Measurements from ENCODE around the gene GJA5. TPM values are rescaled to one million over a fixed set of nuclear protein-coding genes. Genes with fewer than 3 reads are reported as not detected.

GJA5 gene
- total RNA-seq, 1 experiment from 2014 or later: not detected

- POLR2A ChIA-PET: no interaction called here
- BruUV-seq (replicated peaks): no TSS peak
- RAD21 ChIA-PET (ENCODE audit: low non-redundant PET in 1 of 2, low total read pairs in 2 of 2, uncharacterized antibody in 2 of 2, unreplicated experiment in 2 of 2): no interaction called here
- H3K27me3 ChIP-seq (ENCODE audit: insufficient read depth, low read length): peaks cover 13% of the 10 kb centered on the region
- H3K4me1 ChIP-seq (ENCODE audit: control insufficient read depth in 1 of 2, insufficient read depth in 2 of 2, low read length in 2 of 2): peaks cover 0 to 6% of the 10 kb centered on the region in 2 experiments; a peak in 1 of 4 replicates
- no peaks in the 10 kb centered on the region for H3K79me2 ChIP-seq (ENCODE audit: insufficient read depth, low read length)
- intact Hi-C loops (cut with micrococcal nuclease): no loop called here
- no peak overlapping the region for H3K4me2 ChIP-seq (ENCODE audit: low read length)
- H3K27ac ChIP-seq (ENCODE audit: low read depth, low read length): no peak overlapping the region
- H3K9ac ChIP-seq (ENCODE audit: low read length): no peak overlapping the region
- no peaks in the 10 kb centered on the region for H3K9me3 ChIP-seq (ENCODE audit: control insufficient read depth in 1 of 2, insufficient read depth in 1 of 2, low read depth in 1 of 2, low read length in 2 of 2)
- no peak overlapping the region for H3K4me3 ChIP-seq (replicated peaks in 1 of 2; ENCODE audit: low read depth in 1 of 2, low read length in 2 of 2)
- DNase-seq (ENCODE audit: low read depth, low spot score) (no peak), ATAC-seq (no peak)
- TF ChIP-seq ATF3 (IDR thresholded peaks at IDR 0.05) (no peak), EZH2phosphoT487 (IDR thresholded peaks at IDR 0.05; ENCODE audit: borderline replicate concordance) (no peak), SP1 (IDR thresholded peaks at IDR 0.05; ENCODE audit: low read depth) (no peak), RAD21 (IDR thresholded peaks at IDR 0.05; ENCODE audit: low read depth) (no peak), REST (IDR thresholded peaks at IDR 0.05; ENCODE audit: low read depth) (no peak)
- no peaks in the 10 kb centered on the region for H4K20me1 ChIP-seq (ENCODE audit: insufficient read depth)
- H3K9me2 ChIP-seq (ENCODE audit: insufficient read depth): no peaks in the 10 kb centered on the region
- H3K36me3 ChIP-seq (ENCODE audit: control insufficient read depth in 1 of 2, insufficient read depth in 2 of 2, low read length in 2 of 2): no peaks in the 10 kb centered on the region
- CTCF ChIA-PET: no interaction called here
- no peak overlapping the region for H2AFZ ChIP-seq (ENCODE audit: low read depth, low read length, poor library complexity, severe bottlenecking)
These were observed 17.3 kb upstream of the GJA5 start for GRCh38 chr1:147777694-147778093.

- DNase-seq (ENCODE audit: low read depth, low spot score) (no peak), ATAC-seq (no peak)
- intact Hi-C loops (cut with micrococcal nuclease): no loop called here
- no peak overlapping the region for H3K9ac ChIP-seq (ENCODE audit: low read length)
- no peaks in the 10 kb centered on the region for H3K79me2 ChIP-seq (ENCODE audit: insufficient read depth, low read length)
- RAD21 ChIA-PET (ENCODE audit: low non-redundant PET in 1 of 2, low total read pairs in 2 of 2, uncharacterized antibody in 2 of 2, unreplicated experiment in 2 of 2): no interaction called here
- no peak overlapping the region for H3K4me2 ChIP-seq (ENCODE audit: low read length)
- H3K4me3 ChIP-seq (replicated peaks in 1 of 2; ENCODE audit: low read depth in 1 of 2, low read length in 2 of 2): no peak overlapping the region
- no peaks in the 10 kb centered on the region for H3K9me2 ChIP-seq (ENCODE audit: insufficient read depth)
- no TSS peak for BruUV-seq (replicated peaks)
- no peaks in the 10 kb centered on the region for H3K36me3 ChIP-seq (ENCODE audit: control insufficient read depth in 1 of 2, insufficient read depth in 2 of 2, low read length in 2 of 2)
- H3K9me3 ChIP-seq (ENCODE audit: control insufficient read depth in 1 of 2, insufficient read depth in 1 of 2, low read depth in 1 of 2, low read length in 2 of 2): no peaks in the 10 kb centered on the region
- peaks cover 0 to 9% of the 10 kb centered on the region in 2 experiments; a peak in 1 of 4 replicates for H3K4me1 ChIP-seq (ENCODE audit: control insufficient read depth in 1 of 2, insufficient read depth in 2 of 2, low read length in 2 of 2)
- H3K27ac ChIP-seq (ENCODE audit: low read depth, low read length): no peak overlapping the region
- CTCF ChIA-PET: no interaction called here
- no peaks in the 10 kb centered on the region for H4K20me1 ChIP-seq (ENCODE audit: insufficient read depth)
- no peaks in the 10 kb centered on the region; the same call in none of the 2 replicates for H3K27me3 ChIP-seq (ENCODE audit: insufficient read depth, low read length)
- TF ChIP-seq JUND (IDR thresholded peaks at IDR 0.05) (no peak), SP1 (IDR thresholded peaks at IDR 0.05; ENCODE audit: low read depth) (no peak), POLR2AphosphoS5 (IDR thresholded peaks at IDR 0.05; ENCODE audit: low read depth, low read length) (no peak), ATF3 (IDR thresholded peaks at IDR 0.05) (no peak), ELF1 (IDR thresholded peaks at IDR 0.05; ENCODE audit: borderline replicate concordance, low read depth) (no peak), MAX (IDR thresholded peaks at IDR 0.05) (no peak), EGR1 (IDR thresholded peaks at IDR 0.05; ENCODE audit: low read depth) (no peak), CEBPB (IDR thresholded peaks at IDR 0.05; ENCODE audit: low read depth) (no peak), POLR2A (IDR thresholded peaks at IDR 0.05; ENCODE audit: borderline replicate concordance, extremely low read depth, insufficient read depth, insufficient read length) (no peak), ZNF274 (IDR thresholded peaks at IDR 0.05; ENCODE audit: low read depth, low read length) (no peak), YY1 (IDR thresholded peaks at IDR 0.05; ENCODE audit: extremely low read depth, insufficient replicate concordance, low read depth, low read length) (no peak), SRF (IDR thresholded peaks at IDR 0.05; ENCODE audit: low read depth) (no peak), RAD21 (IDR thresholded peaks at IDR 0.05; ENCODE audit: low read depth) (no peak)
- POLR2A ChIA-PET: no interaction called here
- no peak overlapping the region for H2AFZ ChIP-seq (ENCODE audit: low read depth, low read length, poor library complexity, severe bottlenecking)
These were observed 12.9 kb upstream of the GJA5 start for GRCh38 chr1:147773215-147773715.
